ENCODE results near the gene PAFAH2.
"Not testable (repeated sequence)": the region's sequence is repeated elsewhere in the genome, so short reads cannot be mapped to it uniquely, and the experiment has no call there.

DNA sequence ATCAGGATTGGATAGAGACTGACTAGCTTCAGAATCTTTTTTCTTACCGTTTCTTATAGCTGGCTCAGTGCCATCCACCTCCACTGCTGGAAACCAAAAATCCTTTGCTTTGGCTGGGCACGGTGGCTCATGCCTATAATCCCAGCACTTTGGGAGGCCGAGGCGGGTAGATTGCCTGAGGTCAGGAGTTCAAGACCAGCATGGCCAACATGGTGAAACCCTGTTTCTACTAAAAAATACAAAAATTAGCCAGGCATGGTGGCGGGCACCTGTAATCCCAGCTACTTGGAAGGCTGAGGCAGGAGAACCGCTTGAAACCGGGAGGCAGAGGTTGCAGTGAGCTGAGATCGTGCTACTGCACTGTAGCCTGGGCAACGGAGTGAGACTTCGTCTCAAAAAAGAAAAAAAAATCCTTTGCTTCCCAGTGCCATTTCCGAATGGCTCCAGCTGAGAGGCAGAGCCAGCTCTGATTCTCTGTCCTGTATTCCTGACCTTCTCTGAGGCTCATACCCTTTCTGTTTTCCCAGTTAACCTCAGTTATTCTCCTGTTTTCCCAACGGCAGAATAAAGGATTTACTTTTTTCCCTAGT is 65.0 kb downstream of the PAFAH2 start:
- not testable (repeated sequence) for TF ChIP-seq POLR2A (IDR thresholded peaks at IDR 0.05)
- TF ChIP-seq, protein P1, sequence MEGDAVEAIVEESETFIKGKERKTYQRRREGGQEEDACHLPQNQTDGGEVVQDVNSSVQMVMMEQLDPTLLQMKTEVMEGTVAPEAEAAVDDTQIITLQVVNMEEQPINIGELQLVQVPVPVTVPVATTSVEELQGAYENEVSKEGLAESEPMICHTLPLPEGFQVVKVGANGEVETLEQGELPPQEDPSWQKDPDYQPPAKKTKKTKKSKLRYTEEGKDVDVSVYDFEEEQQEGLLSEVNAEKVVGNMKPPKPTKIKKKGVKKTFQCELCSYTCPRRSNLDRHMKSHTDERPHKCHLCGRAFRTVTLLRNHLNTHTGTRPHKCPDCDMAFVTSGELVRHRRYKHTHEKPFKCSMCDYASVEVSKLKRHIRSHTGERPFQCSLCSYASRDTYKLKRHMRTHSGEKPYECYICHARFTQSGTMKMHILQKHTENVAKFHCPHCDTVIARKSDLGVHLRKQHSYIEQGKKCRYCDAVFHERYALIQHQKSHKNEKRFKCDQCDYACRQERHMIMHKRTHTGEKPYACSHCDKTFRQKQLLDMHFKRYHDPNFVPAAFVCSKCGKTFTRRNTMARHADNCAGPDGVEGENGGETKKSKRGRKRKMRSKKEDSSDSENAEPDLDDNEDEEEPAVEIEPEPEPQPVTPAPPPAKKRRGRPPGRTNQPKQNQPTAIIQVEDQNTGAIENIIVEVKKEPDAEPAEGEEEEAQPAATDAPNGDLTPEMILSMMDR (IDR thresholded peaks at IDR 0.05), result not testable (repeated sequence)

All from adrenal gland (tissue), 5 donors.